T-helper 1 cell treated with Interleukin-12 subunit alpha and Interleukin-12 subunit beta and Interleukin-4 antibody, amounts not matched to agents 30 μg/mL and 1 μg/mL, for 36 hours (primary cell): ENCODE measurements around the gene MORN4.

Experiments
- H3K27ac Mint-ChIP-seq: one replicate; pipeline ENCODE4 v1.8.0; 2021; ENCODE audit warnings: mild to moderate bottlenecking, mixed read lengths
- H3K27me3 Mint-ChIP-seq: one replicate; pipeline ENCODE4 v1.8.0; 2021; ENCODE audit warnings: low read depth, mixed read lengths
- H3K36me3 Mint-ChIP-seq: one replicate; pipeline ENCODE4 v1.8.0; 2021; ENCODE audit warnings: low read depth, mixed read lengths
- H3K4me1 Mint-ChIP-seq: one replicate; pipeline ENCODE4 v1.8.0; 2021; ENCODE audit warnings: low read depth, mixed read lengths
- H3K4me3 Mint-ChIP-seq: one replicate; pipeline ENCODE4 v1.8.0; 2021; ENCODE audit warnings: mild to moderate bottlenecking, moderate library complexity, mixed read lengths
- H3K9me3 Mint-ChIP-seq: one replicate; pipeline ENCODE4 v1.8.0; 2021; ENCODE audit warnings: mixed read lengths

The MORN4 gene

GRCh38 chr10:97627731-97628130 is 5.6 kb downstream of the MORN4 start:
- H3K27me3 Mint-ChIP-seq: no peaks in the 10 kb centered on the region
- H3K4me3 Mint-ChIP-seq: no peak overlapping the region

GRCh38 chr10:97623277-97623676 is 10.0 kb downstream of the MORN4 start:
- Mint-ChIP-seq H3K9me3 (no peaks in the 10 kb centered on the region), H3K27ac (no peak overlapping the region), H3K4me3 (no peak overlapping the region), H3K36me3 (no peaks in the 10 kb centered on the region), H3K4me1 (no peaks in the 10 kb centered on the region), H3K27me3 (no peaks in the 10 kb centered on the region)

More at GRCh38 chr10:97627731-97628130, 5.6 kb downstream of the MORN4 start:
- H3K36me3 Mint-ChIP-seq: no peaks in the 10 kb centered on the region
- H3K9me3 Mint-ChIP-seq: no peaks in the 10 kb centered on the region
- peaks cover under 1% of the 10 kb centered on the region for H3K4me1 Mint-ChIP-seq
- H3K27ac Mint-ChIP-seq: no peak overlapping the region

- Mint-ChIP-seq H3K27me3 (no peaks in the 10 kb centered on the region), H3K4me1 (no peaks in the 10 kb centered on the region), H3K27ac (no peak overlapping the region), H3K9me3 (no peaks in the 10 kb centered on the region), H3K4me3 (no peak overlapping the region), H3K36me3 (no peaks in the 10 kb centered on the region)
These were observed 14.6 kb downstream of the MORN4 start for GRCh38 chr10:97618733-97619132.

DNA sequence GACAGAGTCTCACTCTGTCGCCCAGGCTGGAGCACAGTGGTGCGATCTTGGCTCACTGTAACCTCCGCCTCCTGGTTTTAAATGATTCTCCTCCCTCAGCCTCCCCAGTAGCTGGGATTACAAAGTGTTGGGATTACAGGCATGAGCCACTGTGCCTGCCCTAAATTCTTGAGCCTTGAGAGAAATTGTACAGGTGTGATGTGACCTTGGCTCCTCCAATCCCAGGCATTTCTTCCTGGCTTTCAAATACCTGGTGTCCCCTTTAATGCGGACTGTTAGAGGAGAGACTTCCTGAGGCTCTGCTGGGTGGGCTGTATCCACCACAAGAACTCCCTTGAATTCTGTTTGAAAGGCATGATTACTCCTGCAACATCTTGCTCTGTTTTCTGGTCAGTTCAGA is 15.0 kb downstream of the MORN4 start:
- H3K4me1 Mint-ChIP-seq: no peaks in the 10 kb centered on the region
- H3K27me3 Mint-ChIP-seq: no peaks in the 10 kb centered on the region
- H3K4me3 Mint-ChIP-seq: no peak overlapping the region
- no peak overlapping the region for H3K27ac Mint-ChIP-seq
- H3K36me3 Mint-ChIP-seq: no peaks in the 10 kb centered on the region
- H3K9me3 Mint-ChIP-seq: no peaks in the 10 kb centered on the region

DNA sequence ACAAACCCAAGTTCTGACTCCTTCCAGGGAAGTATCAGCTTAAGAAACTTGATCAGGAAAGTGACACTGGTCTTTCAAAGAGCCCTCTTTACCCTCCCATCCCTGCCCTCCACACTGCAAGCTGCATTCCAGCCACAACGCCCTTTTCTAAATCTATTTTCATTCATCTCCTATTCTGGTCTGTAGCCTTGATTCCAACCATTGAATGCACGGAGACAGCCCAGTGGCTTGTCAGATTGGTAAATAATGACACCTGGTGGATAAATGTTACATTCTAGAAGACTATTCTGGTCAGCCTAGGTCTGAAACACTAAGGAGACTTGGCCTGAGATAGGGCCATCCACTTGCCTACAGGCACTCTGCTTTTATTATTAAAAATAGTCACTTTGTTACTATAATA is 20.9 kb downstream of the MORN4 start:
- Mint-ChIP-seq H3K27me3 (no peaks in the 10 kb centered on the region), H3K4me3 (no peak overlapping the region), H3K9me3 (no peaks in the 10 kb centered on the region), H3K4me1 (no peaks in the 10 kb centered on the region), H3K36me3 (no peaks in the 10 kb centered on the region), H3K27ac (no peak overlapping the region)

GRCh38 chr10:97611473-97611872 is 21.8 kb downstream of the MORN4 start:
- Mint-ChIP-seq H3K36me3 (no peaks in the 10 kb centered on the region), H3K9me3 (no peaks in the 10 kb centered on the region), H3K4me3 (no peak overlapping the region), H3K27ac (no peak overlapping the region), H3K4me1 (no peaks in the 10 kb centered on the region), H3K27me3 (no peaks in the 10 kb centered on the region)

DNA sequence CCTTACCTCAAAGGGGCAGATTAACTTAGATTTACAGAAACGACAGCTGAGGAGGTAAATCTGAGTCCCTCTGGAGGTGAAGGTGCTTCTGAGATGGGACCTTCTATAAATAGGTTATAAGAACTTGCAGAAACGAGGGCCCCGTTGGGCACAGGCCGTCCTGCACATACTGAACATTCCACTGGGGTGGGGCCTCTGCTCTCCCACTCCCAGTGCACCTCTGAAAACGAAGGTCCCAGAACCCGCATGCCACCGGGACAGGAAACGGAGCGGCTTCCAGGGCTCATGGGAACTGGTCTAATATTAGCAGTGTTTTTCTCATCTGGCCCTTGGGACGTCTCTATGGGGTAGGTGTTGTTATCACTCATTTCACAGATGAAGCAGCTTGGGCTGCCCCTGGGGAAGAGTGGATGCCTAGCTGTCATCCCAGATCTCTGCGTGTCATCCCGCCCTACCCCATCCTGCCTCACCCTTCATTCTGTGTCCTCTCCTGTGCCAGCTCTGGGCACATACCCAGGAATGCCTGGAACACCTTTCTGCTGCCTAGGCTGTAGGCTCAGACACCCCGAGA is 24.2 kb downstream of the MORN4 start:
- H3K4me3 Mint-ChIP-seq: no peak overlapping the region
- H3K4me1 Mint-ChIP-seq: no peaks in the 10 kb centered on the region
- no peaks in the 10 kb centered on the region for H3K36me3 Mint-ChIP-seq
- no peaks in the 10 kb centered on the region for H3K9me3 Mint-ChIP-seq
- no peak overlapping the region for H3K27ac Mint-ChIP-seq
- no peaks in the 10 kb centered on the region for H3K27me3 Mint-ChIP-seq

- no peaks in the 10 kb centered on the region for H3K27me3 Mint-ChIP-seq
- no peaks in the 10 kb centered on the region for H3K36me3 Mint-ChIP-seq
- no peaks in the 10 kb centered on the region for H3K9me3 Mint-ChIP-seq
- H3K27ac Mint-ChIP-seq: no peak overlapping the region
- no peaks in the 10 kb centered on the region for H3K4me1 Mint-ChIP-seq
- H3K4me3 Mint-ChIP-seq: no peak overlapping the region
These were observed 26.1 kb downstream of the MORN4 start for GRCh38 chr10:97607095-97607636.

- Mint-ChIP-seq H3K4me3 (no peak overlapping the region), H3K36me3 (no peaks in the 10 kb centered on the region), H3K27ac (no peak overlapping the region), H3K9me3 (no peaks in the 10 kb centered on the region), H3K27me3 (no peaks in the 10 kb centered on the region), H3K4me1 (no peaks in the 10 kb centered on the region)
These were observed 31.8 kb downstream of the MORN4 start for GRCh38 chr10:97601268-97602215.

GRCh38 chr10:97600616-97601015 is 32.7 kb downstream of the MORN4 start:
- no peaks in the 10 kb centered on the region for H3K9me3 Mint-ChIP-seq
- H3K36me3 Mint-ChIP-seq: no peaks in the 10 kb centered on the region
- H3K27me3 Mint-ChIP-seq: no peaks in the 10 kb centered on the region
- no peaks in the 10 kb centered on the region for H3K4me1 Mint-ChIP-seq
- no peak overlapping the region for H3K4me3 Mint-ChIP-seq
- no peak overlapping the region for H3K27ac Mint-ChIP-seq

DNA sequence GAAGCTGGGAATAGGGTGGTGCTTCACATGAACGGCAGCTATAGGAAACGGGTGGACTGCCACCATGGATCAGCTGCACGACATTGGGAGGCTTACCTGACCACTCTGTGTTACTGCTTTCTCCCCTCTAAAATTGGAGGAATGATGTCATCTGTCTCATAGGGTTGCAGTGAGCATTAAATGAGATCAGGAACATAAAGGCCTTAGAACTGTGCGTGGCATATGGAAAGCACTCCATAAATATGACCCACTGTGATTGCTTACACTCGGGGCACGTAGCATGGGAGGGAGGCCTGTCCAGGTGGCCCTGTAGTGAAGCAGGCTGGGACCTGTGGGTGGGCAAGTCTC is 34.1 kb downstream of the MORN4 start:
- Mint-ChIP-seq H3K4me1 (no peaks in the 10 kb centered on the region), H3K27me3 (no peaks in the 10 kb centered on the region), H3K4me3 (no peak overlapping the region), H3K9me3 (no peaks in the 10 kb centered on the region), H3K36me3 (no peaks in the 10 kb centered on the region), H3K27ac (no peak overlapping the region)

- no peak overlapping the region for H3K4me3 Mint-ChIP-seq
These were observed 34.7 kb downstream of the MORN4 start for GRCh38 chr10:97598407-97599271.

GRCh38 chr10:97597778-97598177 is 35.5 kb downstream of the MORN4 start:
- Mint-ChIP-seq H3K27ac (no peak overlapping the region), H3K4me3 (no peak overlapping the region), H3K36me3 (no peaks in the 10 kb centered on the region), H3K27me3 (no peaks in the 10 kb centered on the region), H3K4me1 (no peaks in the 10 kb centered on the region), H3K9me3 (no peaks in the 10 kb centered on the region)

More at GRCh38 chr10:97598407-97599271, 34.7 kb downstream of the MORN4 start:
- Mint-ChIP-seq H3K9me3 (no peaks in the 10 kb centered on the region), H3K27ac (no peak overlapping the region), H3K36me3 (no peaks in the 10 kb centered on the region), H3K27me3 (no peaks in the 10 kb centered on the region), H3K4me1 (no peaks in the 10 kb centered on the region)
